Esophagus mucosa (tissue), 1 donor: Measurements from ENCODE around the gene UBE2E3. TPM values are rescaled to one million over a fixed set of nuclear protein-coding genes. Genes with fewer than 3 reads are reported as not detected.
A peak's percentile ranks its signal among the peaks of the same experiment; 100 is the strongest.
"Not testable (repeated sequence)": the region's sequence is repeated elsewhere in the genome, so short reads cannot be mapped to it uniquely, and the experiment has no call there.

Source experiments
- ATAC-seq: fragments of 200-7000 bp; cut with Tn5 transposase; one replicate; pipeline ENCODE4 v1.9.1; 2020
- total RNA-seq: library from RNA; stranded (reverse); gene quantifications from one replicate; pipeline ENCODE4 v1.2.4, GENCODE V29; 2023
- donor health status: DM: yes; HTN: yes; CAD: no.

UBE2E3 gene
- total RNA-seq, result 52.8 TPM

DNA sequence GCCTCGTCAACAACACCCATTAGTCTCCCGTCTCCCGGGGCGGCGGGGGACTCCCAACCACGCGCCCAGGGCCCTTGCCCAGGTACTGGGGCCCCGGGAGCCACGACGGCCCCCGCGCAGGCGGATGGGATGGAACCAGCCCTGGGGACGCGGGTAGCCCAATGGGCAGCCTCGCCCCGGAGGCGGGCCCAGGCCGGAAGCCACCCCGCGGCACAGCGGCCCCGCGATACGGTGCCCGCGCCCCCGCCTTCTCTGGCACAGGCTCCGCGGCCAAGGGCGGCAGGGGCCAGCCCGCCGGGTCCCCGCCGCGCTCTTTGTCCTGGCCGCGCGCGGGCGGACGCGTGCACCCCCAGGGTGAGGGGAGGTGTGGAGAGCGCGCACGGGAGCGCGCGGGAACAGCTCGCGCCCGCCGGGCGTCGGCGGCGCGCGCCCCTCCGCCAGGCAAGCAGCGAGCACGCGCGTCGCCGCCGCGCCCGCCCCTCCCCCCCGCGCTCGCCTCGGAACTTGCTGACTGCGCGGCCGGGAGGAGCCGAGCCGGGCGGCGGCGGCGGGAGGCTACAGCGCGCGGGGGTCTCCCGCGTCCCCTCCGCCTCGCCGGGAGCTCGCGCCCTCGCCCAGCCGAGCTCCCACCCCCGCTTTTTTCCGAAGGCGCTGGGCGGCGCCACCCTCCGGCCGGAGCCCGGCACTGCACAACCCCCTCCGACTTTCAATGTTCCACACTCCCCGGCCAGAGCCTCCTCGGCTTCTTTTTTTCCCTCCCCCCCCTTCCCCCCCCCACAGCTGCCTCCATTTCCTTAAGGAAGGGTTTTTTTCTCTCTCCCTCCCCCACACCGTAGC lies at the start of gene UBE2E3:
TSS of gene UBE2E3 (plus strand) at position 500 of the 837 bp plus-strand sequence. CDS start 1,438 bp downstream, outside the sequence.
- ATAC-seq, result peak; percentile 89

DNA sequence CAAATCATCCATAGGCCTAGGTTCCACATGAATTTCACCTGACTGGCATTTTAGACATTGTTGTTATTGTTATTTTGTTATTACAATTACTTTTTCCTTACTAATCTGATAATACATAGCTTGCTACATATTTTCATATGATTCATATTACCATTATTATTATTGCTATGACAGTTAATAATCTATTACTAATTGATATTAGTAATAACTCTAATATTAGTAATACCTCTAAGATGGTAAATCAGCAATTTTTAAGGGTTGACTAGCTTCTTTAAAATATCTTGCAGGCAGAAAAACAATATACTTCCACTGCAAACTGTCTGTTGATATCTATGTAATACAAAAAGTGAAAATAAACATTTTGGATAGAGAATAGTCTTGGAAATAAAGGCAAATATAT lies 48.6 kb upstream of the UBE2E3 start:
- no peak for ATAC-seq

DNA sequence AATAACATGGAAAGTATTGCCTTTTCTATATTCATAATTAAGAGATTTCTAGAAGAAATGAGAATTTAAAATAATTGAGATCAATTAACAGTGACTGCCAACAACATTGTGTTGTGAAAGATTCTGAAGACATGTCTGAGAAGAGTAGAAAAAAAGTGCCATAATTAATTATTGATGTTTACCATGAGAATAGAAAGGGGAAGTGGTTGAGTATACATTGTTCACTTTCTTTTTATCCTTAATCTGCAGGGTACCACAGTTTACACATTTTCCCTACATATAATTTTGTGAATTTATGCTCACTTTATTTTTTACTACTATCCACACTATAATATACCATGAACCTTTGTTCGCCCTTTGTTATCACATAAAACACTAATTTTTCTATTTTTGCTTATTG lies 47.1 kb upstream of the UBE2E3 start:
- no peak for ATAC-seq

DNA sequence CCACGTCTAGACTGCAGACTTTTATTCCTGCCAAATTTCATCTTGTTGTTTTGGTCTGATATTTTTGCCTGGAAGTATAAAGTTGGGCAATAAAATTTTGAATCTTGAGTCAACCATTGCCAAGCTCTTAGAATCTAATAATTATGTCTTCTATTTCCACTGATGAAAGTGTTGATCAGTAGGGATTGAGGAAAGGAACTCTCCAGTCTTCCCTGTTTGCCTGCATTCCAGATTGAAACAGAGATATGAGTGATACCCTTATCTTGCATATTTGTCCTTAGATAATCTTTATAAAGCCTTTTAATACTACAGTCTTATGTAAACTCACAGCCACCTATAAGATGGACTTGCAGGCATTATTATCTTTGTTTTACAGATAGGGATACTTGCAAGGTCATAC lies 45.5 kb upstream of the UBE2E3 start:
- no peak for ATAC-seq

DNA sequence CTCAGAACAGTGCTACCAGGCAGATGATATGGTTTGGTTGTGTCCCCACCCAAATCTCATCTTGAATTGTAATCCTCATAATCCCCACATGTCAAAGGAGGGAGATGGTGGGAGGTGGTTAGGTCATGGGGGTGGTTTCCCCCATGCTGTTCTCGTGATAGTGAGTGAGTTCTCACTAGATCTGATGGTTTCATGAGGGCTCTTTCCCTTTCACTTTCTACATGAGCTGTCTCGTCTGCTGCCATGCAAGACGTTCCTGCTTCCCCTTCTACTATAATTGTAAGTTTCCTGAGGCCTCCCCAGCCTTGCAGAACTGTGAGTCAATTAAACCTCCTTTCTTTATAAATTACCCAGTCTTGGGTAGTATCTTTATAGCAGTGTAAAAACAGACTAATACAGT lies 42.9 kb upstream of the UBE2E3 start:
- not testable (repeated sequence) for ATAC-seq

DNA sequence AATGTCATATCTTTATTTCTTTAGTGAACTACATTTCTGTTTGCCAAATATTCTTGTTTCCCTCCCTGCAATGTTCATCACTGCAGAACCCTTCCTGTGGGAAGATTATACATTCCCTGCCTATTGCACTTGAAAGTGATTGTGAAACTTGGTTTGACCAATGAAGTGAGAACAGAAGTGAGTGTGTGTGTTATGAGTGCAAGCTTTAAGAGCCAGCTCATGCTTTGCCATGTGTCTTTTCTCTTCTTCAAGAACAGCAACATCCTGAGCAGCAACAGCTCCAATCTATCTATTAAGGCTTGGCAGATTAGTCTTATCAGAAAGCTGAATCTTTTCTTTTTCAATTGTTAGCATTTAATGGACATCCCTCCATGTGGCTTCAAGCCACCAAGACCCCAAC lies 42.0 kb upstream of the UBE2E3 start:
- ATAC-seq, result no peak

DNA sequence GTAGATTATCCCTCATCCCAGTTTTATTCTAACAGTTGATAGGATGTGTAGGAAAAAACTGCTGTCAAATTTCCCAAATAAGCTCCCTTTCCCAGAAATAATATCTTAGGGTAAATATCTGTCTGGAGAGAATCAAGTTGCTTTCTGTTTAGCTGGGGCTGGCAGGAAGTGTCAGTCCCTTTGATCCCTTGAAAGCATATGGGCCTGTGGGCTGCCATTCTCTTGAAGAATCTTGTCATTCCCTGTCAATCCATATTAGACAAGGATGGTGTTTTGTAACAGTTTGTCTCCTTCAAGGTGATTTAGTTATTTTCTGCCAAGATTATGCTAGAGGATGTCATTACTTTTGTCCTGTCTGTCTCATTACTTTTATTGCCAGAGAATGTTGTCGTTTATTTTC lies 37.1 kb upstream of the UBE2E3 start:
- no peak for ATAC-seq

DNA sequence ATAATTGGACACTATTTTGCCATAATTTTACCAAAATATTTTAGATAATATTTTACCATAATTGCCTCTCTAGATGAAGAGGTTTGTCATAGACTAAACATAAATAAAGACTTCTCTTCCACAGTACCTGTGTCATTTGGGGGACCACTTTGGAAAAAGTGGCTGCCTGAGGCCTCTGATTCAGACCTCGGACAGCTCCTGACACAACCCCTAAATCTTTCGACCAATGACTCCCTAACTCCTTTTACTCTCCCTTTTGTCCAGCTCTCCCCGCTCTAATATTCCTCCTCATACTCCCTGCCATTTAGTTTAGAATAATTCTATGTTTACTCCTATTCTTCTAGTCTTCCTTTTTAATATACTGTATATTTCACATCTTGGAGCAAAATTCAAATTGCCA lies 36.0 kb upstream of the UBE2E3 start:
- no peak for ATAC-seq

DNA sequence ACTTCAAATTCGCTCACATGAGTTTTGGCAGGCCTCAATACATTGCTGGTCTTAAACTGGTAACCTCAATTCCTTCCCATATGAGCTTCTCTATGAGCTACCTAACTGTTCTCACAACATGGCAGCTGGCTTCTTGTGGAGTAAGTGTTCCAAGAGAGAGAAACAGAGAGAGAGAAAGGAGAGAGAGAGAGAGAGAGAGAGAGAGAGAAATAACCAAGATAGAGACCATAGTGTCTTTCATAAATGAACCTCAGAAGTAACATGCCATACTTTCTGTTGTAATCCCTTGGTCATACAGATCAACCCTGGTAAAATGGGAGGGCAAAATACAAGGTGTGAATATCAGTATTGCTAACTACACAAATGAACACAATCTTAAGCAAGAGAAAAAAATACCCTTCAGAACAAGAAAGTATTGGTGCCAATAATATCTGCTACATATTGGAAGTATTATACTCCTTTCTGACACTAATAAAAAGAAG lies 33.2 kb upstream of the UBE2E3 start:
- ATAC-seq, result no peak

DNA sequence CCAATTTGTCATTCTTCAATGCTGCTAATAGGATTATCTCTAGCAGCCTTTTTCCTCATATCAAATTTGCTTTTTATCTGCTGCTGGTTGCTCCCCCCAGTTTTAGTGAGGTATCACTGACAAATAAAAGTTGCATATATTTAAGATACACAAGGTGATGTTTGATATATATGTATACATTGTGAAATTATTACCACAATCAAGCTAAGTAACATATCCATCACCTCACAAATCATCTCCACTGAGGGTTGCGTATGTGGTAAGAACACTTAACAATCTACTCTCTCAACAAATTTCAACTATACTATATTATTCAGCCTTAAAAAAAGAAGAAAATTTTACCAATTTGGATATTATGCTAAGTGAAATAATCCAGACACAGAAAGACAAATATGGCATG lies 30.5 kb upstream of the UBE2E3 start:
- no peak for ATAC-seq

DNA sequence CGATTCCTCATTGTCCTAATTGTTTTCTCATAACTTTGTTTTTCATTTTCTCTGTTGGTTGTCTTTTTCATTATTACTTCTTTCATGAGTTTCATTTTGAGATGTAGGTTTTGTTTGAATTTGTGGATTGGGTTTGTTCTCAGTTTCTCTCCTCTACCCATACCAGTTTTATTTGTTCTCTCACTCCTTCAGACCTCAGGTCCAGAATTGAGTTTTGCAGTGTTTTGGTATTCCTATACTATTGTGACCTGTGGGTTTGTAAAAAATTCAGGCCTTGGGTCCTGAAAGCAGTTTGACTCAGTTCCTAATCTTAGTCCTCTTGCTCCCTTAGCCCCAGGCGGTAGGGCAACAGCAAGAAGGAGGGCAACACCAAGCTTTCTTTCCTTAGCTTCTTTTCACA lies 28.3 kb upstream of the UBE2E3 start:
- no peak for ATAC-seq

DNA sequence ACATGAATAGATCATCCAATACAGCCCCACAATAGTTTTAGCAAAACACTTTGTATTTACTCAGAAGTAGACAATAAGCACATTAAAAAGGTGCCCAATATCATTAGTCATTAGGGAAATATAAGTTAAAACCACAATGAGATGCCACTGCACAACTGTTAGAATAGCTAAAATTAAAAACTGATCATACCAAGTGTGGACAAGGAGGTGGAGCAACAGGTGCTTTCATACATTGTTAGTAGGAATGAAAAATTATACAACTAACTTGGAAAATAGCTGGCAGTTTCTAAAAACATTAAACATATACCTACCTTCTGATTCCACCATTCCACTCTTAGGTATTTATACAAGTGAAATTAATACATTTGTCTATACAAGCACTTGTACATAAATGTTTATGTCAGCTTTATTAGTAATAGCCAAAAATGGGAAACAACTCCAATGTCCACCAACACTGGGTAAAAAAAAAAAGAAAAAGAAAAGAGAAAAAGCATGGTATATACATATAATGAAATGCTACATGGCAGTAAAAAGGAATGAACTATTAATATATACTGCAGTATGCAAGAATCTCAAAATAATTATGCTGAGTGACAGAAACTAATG lies 27.6 kb upstream of the UBE2E3 start:
- no peak for ATAC-seq

DNA sequence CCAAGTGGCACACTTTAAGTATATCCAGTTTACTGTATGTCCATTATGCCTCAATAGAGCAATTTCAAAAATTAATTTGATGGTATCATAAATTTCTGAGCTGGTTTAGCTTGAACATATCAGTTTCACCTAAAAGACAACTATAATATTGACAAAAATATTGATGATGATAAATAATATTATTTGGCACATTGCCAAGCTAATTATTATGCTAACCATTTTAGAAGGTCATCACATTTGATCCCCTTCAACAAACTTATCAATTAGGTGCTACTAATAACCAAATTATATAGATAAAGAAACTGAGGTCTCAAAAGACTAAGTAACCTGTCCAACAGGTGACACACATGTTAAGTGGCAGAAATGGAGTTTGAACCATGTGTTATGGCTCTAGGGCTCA lies 26.9 kb upstream of the UBE2E3 start:
- ATAC-seq, result no peak

DNA sequence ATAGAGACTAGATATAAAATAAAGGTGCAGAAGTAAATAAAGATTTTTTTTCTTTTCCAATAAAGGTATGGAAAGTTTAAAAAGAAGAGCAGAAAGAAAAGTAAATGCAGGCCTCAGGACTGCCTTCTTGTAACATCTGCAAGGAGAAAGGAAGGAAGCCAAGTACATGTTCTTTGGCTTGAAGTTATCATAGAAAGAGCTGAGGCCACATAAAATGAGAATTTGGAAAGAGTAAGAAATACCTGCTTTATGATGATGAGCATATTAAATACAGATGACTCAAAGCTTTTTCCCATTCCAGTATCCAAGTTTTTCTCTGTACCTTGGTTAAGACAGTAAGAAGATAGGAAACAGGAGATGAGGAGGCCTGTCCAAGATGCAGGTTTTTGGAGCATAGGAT lies 25.3 kb upstream of the UBE2E3 start:
- ATAC-seq, result no peak

DNA sequence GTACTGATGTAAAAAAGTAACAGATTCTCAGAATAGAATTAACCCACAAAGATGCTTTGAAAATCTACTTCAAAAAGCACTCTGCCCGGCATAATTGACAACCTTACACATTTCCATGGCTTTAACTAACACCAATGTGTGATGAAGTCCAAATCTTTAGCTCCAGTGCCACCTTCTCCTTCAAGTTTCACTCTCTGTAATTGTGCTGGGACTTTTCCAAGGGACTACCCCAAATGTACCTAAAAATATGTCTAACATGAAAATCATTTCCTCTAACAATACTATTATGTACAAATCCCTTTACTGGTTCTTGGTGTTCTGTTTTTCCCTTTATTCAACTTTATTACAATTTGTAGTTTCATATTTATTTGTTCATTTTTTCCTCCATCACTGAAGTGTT lies 20.6 kb upstream of the UBE2E3 start:
- ATAC-seq, result no peak

DNA sequence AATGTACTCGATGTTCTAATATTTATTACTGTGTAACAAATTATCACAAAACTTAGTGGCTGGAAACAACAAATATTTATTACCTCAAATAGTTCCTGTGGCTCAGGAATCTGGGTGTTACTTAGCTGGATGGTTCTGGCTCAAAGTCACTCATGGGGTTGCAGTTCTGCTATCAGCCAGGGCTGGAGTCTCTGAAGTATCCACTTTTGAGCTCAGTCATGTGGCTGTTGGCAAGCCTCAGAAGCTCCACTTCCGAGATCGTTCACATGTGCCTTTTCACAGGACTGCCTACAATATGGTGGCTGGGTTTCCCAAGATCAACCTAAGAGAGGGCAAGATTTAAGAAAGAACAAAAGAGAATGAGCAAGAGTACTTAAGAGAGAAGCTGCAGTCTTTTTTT lies 19.4 kb upstream of the UBE2E3 start:
- ATAC-seq, result no peak

DNA sequence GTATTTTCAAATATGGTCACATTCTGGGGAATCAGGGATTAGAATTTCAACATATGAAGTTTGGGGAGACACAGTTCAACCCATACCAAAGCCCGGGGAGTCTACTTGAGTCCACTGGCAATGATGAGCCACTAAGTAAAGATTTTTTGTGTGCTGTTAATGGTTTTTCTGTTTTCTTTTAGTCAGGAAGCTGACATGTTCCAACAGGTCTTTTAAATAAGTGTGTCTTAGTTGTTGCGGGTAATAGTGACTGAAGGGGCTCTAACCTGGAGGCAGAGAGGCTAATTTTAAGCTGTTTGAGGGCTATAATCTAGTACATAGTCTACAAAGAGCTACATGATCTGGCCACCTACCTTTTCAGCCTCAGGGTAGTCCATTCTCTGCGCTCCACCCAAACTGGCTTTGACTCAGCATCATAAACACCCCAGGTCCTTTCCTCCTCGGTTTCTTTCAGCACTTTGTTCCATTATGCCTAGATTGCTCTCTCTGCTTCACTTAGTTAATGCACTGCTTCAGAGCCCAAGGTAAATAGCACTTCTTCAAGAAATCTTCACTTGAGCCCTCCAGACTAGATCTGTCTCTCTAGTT lies 17.6 kb upstream of the UBE2E3 start:
- ATAC-seq, result no peak

DNA sequence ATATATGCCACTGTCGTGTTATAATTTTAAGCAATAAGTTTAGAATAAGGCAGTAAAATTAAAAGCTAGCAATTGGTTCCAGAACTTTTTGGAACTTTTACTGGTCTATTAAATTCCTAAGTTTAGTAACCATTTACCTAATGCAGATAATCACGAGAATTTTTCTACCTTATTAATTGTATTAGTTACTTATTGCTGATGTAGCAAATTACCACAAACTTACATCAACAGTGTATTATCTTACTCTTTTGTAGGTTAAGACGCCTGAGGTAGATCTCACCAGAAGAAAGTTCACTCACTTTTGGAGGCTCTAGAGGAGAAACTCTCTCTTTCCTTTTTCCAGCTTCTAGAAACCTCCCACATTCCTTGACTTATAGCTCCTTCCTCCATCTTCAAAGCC lies 14.0 kb upstream of the UBE2E3 start:
- ATAC-seq, result no peak

DNA sequence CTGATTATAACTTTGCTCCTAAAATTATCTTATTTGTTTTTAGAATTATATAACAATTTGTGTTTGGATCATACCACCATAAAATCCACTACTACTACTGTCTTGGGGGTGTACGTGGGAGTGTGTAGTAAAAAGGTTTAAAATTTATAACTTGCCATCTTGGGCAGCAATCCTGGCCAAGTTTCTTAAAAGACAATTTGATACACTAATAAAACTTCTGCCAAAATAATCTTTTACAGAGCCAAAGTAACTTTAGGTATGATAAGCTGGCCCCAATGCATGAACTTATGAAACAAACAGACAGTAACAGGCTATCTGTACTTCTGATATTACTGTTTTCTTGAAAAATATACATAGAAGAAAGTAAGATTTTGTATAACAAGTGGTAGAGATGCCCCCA lies 11.3 kb upstream of the UBE2E3 start:
- no peak for ATAC-seq

DNA sequence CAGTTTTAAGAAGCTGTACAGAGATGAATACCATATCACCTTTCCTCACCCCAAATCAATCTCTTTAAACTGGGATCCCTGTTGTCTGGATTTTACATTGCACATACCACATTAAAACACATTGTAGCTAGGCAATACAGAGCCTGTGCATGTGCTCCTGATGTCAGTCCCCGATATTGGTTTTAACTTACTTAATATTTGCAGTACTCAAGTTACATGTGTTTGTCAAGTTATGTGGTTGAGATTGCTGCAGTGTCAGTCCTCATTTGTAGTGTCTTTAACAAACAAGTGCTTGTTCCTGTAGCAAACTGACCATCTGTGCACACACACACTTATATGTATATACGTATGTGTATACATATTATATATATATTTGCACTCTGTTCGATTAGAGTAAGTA lies 10.4 kb upstream of the UBE2E3 start:
- no peak for ATAC-seq

DNA sequence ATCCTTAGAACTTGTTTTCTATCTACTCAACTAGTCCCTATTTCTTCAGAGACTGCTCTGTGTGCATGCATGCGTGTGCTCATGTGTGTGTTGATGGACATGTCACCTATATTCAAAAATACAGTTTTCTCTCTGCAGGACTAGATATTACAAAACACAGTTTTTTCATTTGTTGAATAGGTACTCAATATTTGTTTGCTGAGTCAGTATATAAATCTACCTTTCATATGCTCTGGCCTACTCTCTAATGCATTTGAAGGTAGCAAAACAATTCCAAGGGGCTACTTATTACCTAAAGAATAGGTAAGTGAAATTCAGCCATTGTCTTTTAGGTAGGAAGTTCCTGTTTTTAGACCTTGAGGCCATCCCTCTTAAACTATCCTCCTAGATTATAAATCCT lies 8.6 kb upstream of the UBE2E3 start:
- ATAC-seq, result no peak

DNA sequence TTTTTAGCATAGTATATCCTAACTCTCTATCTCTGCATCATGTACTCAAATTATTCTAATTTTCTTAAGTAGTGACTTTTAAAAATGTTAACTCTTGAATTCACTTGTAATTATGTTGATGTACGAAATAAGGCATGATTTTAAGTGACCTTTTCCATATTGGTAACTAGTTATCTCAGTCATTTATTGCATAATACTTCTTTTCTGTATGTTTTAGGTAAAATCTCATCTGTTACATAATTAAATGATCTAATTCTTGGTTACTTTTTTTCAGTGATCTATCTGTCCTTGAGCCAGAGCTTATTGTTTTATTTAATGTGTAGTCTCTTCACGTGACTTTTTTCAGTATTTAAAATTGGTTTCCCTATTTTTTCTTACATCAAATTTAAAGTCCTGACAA lies 4.8 kb upstream of the UBE2E3 start:
- ATAC-seq, result no peak

DNA sequence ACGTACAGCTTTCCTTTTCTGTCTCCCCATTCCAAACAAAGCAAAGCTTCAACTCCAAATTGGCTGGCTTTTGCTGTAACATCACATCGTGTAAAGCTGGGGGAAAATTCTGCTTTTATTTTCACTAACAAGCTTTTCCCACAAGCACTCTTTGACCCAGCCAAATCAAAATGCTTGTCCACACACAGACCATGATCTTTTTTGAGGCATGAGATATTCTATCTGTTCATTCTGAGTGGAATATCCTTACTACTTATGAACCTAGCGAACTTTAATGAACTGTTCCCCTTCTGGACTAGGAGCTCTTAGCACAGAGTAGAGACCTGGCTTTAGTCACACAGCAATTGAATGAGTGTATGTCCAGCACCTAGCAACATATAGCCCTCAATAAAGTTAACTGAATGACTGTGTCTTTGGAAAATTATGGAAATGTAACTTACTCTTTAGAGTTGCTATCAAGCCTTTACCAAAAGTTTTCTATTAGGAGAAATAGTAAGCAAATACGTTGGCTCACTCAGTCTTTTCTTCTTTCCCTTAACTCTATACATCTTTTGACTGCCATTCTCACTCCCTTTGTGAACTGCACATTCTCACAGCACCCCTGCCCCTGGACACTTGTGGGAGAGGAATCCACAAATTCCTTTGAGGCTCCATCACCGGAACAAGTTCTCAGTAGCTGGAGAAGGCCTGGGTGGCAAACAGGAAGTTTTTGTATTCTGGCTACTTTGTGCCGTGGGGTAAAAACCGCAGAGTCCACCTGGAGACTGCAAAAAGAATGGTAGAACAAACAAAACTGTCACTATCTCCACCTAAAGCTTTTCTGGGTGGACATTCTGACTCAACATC lies 1.3 kb upstream of the UBE2E3 start:
- no peak for ATAC-seq
